NCI-H128 (cell line): ENCODE results near the gene TRAF2.
"Not testable (repeated sequence)": the region's sequence is repeated elsewhere in the genome, so short reads cannot be mapped to it uniquely, and the experiment has no call there.

Experiments used
- DNase-seq: peaks from one replicate; lab custom pipeline; 2025; ENCODE audit not compliant: unreplicated experiment; lab: John Stamatoyannopoulos, UW

TRAF2 gene

GRCh38 chr9:136885950-136886578, at the start of gene TRAF2:
TRAF2 (plus strand) TSS chr9:136886516; CDS start chr9:136898741, 12,225 bp downstream.
- peak; percentile 95 for DNase-seq

- DNase-seq: no peak
Observed at GRCh38 chr9:136837146-136837855, 49.0 kb upstream of the TRAF2 start.

GRCh38 chr9:136837856-136838277, 48.4 kb upstream of the TRAF2 start:
- DNase-seq: not testable (repeated sequence)

GRCh38 chr9:136838314-136839228, 47.7 kb upstream of the TRAF2 start:
- no peak for DNase-seq

GRCh38 chr9:136839229-136840139, 46.8 kb upstream of the TRAF2 start:
- no peak for DNase-seq

GRCh38 chr9:136840140-136840876, 46.0 kb upstream of the TRAF2 start:
- no peak for DNase-seq

- DNase-seq: peak; percentile 72
Observed at GRCh38 chr9:136840877-136841645, 45.3 kb upstream of the TRAF2 start.

GRCh38 chr9:136841646-136842379, 44.5 kb upstream of the TRAF2 start:
- DNase-seq: not testable (repeated sequence)

- peak; percentile 62 for DNase-seq
Observed at GRCh38 chr9:136842380-136842948, 43.9 kb upstream of the TRAF2 start, which contains the start of gene AJM1. AJM1 (plus strand) TSS chr9:136842478; CDS start chr9:136844415, 1,937 bp downstream.

GRCh38 chr9:136843159-136843800, 43.0 kb upstream of the TRAF2 start:
- not testable (repeated sequence) for DNase-seq

GRCh38 chr9:136843801-136844740, 42.2 kb upstream of the TRAF2 start:
- DNase-seq: not testable (repeated sequence)

GRCh38 chr9:136844761-136845464, 41.4 kb upstream of the TRAF2 start:
- DNase-seq: no peak

- DNase-seq: no peak
Observed at GRCh38 chr9:136845465-136846260, 40.7 kb upstream of the TRAF2 start.

- DNase-seq: no peak
Observed at GRCh38 chr9:136846376-136847087, 39.8 kb upstream of the TRAF2 start.
